Measurements from ENCODE around the gene CREB5. TPM values are rescaled to one million over a fixed set of nuclear protein-coding genes. Genes with fewer than 3 reads are reported as not detected.

CREB5 gene
- total RNA-seq, 8 experiments from 2014 or later, result 3.9 to 36.6 (median 12.8) TPM

GRCh38 chr7:28688651-28689050 is 276.3 kb downstream of the CREB5 start:
- peaks cover 10 to 19% of the 10 kb centered on the region in 2 donors for H3K4me1 ChIP-seq (replicated peaks in 1 of 2)
- WGBS, 10 experiments, result 0 to 100% (median 96%) methylated on average over 1 to 5 of the region's 5 CpGs; no CpG with 5 or more reads in 1 of the 10 experiments
- no peak overlapping the region for H3K4me3 ChIP-seq
- no peak overlapping the region for H3K27ac ChIP-seq
- peak in 2 of 8 experiments; percentile 7 to 19 for ATAC-seq (replicated peaks in 6 of 8)
- in situ Hi-C loops (cut with MboI; ENCODE audit: low pct_unique_long_range_greater_than_20kb in 2 of 9, low sequenced_read_pairs in 9 of 9, unreplicated experiment in 9 of 9), result no loop called here

- H3K4me3 ChIP-seq, result no peak overlapping the region
- in situ Hi-C loops (cut with MboI; ENCODE audit: low pct_unique_long_range_greater_than_20kb in 2 of 9, low sequenced_read_pairs in 9 of 9, unreplicated experiment in 9 of 9), result no loop called here
- peak; percentile 26 to 87 (median 82) for ATAC-seq (replicated peaks in 6 of 8)
- H3K4me1 ChIP-seq (replicated peaks in 1 of 2), result peaks cover 28 to 42% of the 10 kb centered on the region in 2 donors
- WGBS, 10 experiments, result 0 to 100% (median 27%) methylated on average over 1 to 5 of the region's 5 CpGs; no CpG with 5 or more reads in 1 of the 10 experiments
- peak overlapping the region in 1 of 2 donors; percentile 6 for H3K27ac ChIP-seq
Observed at GRCh38 chr7:28695300-28696295, 283.3 kb downstream of the CREB5 start.

GRCh38 chr7:28697913-28698563 is 285.7 kb downstream of the CREB5 start:
- in situ Hi-C loops (cut with MboI; ENCODE audit: low pct_unique_long_range_greater_than_20kb in 2 of 9, low sequenced_read_pairs in 9 of 9, unreplicated experiment in 9 of 9), result no loop called here
- ATAC-seq (replicated peaks in 6 of 8), result no peak
- Histone ChIP-seq H3K4me1 (replicated peaks in 1 of 2) (peaks cover 28 to 42% of the 10 kb centered on the region in 2 donors), H3K27ac (no peak overlapping the region), H3K4me3 (no peak overlapping the region)
- WGBS, 10 experiments, result 14 to 75% (median 66%) methylated on average over 2 to 6 of the region's 6 CpGs; no CpG with 5 or more reads in 1 of the 10 experiments

- peak in 6 of 8 experiments; percentile 38 to 80 (median 68) for ATAC-seq (replicated peaks in 6 of 8)
- no peak overlapping the region for H3K27ac ChIP-seq
- no peak overlapping the region for H3K4me3 ChIP-seq
- peaks cover 28 to 42% of the 10 kb centered on the region in 2 donors for H3K4me1 ChIP-seq (replicated peaks in 1 of 2)
- in situ Hi-C loops (cut with MboI; ENCODE audit: low pct_unique_long_range_greater_than_20kb in 2 of 9, low sequenced_read_pairs in 9 of 9, unreplicated experiment in 9 of 9), result no loop called here
- 2 to 100% (median 46%) methylated on average over 2 to 6 of the region's 6 CpGs for WGBS, 10 experiments
Observed at GRCh38 chr7:28698840-28699239, 286.5 kb downstream of the CREB5 start.

- ATAC-seq (replicated peaks in 6 of 8), result no peak
- H3K27ac ChIP-seq, result no peak overlapping the region
Observed at GRCh38 chr7:28700096-28700495, 287.8 kb downstream of the CREB5 start.

GRCh38 chr7:28700790-28701203 is 288.5 kb downstream of the CREB5 start:
- no peak overlapping the region for H3K27ac ChIP-seq
- in situ Hi-C loops (cut with MboI; ENCODE audit: low pct_unique_long_range_greater_than_20kb in 2 of 9, low sequenced_read_pairs in 9 of 9, unreplicated experiment in 9 of 9), result no loop called here
- H3K4me3 ChIP-seq, result no peak overlapping the region
- peak in 2 of 8 experiments; percentile 22 to 53 for ATAC-seq (replicated peaks in 6 of 8)
- H3K4me1 ChIP-seq (replicated peaks in 1 of 2), result peaks cover 17 to 32% of the 10 kb centered on the region in 2 donors
- 33 to 100% (median 100%) methylated on average over 1 to 3 of the region's 3 CpGs; no CpG with 5 or more reads in 3 of the 10 experiments for WGBS, 10 experiments

More at GRCh38 chr7:28700096-28700495, 287.8 kb downstream of the CREB5 start:
- in situ Hi-C loops (cut with MboI; ENCODE audit: low pct_unique_long_range_greater_than_20kb in 2 of 9, low sequenced_read_pairs in 9 of 9, unreplicated experiment in 9 of 9), result no loop called here
- 56 to 94% (median 77%) methylated on average over 2 to 7 of the region's 7 CpGs; no CpG with 5 or more reads in 2 of the 10 experiments for WGBS, 10 experiments
- peaks cover 24 to 39% of the 10 kb centered on the region in 2 donors for H3K4me1 ChIP-seq (replicated peaks in 1 of 2)
- no peak overlapping the region for H3K4me3 ChIP-seq

- no peak overlapping the region for H3K27ac ChIP-seq
- 13 to 83% (median 50%) methylated on average over 1 of the region's 1 CpG; no CpG with 5 or more reads in 3 of the 10 experiments for WGBS, 10 experiments
- peaks cover 12 to 26% of the 10 kb centered on the region in 2 donors for H3K4me1 ChIP-seq (replicated peaks in 1 of 2)
- no peak for ATAC-seq (replicated peaks in 6 of 8)
- no peak overlapping the region for H3K4me3 ChIP-seq
- in situ Hi-C loops (cut with MboI; ENCODE audit: low pct_unique_long_range_greater_than_20kb in 2 of 9, low sequenced_read_pairs in 9 of 9, unreplicated experiment in 9 of 9), result no loop called here
Observed at GRCh38 chr7:28701731-28702130, 289.4 kb downstream of the CREB5 start.

- Histone ChIP-seq H3K4me1 (replicated peaks in 1 of 2) (peaks cover 13 to 30% of the 10 kb centered on the region in 2 donors), H3K4me3 (no peak overlapping the region), H3K27ac (no peak overlapping the region)
- in situ Hi-C loops (cut with MboI; ENCODE audit: low pct_unique_long_range_greater_than_20kb in 2 of 9, low sequenced_read_pairs in 9 of 9, unreplicated experiment in 9 of 9), result no loop called here
- no peak for ATAC-seq (replicated peaks in 6 of 8)
- WGBS, 10 experiments, result 33 to 100% (median 92%) methylated on average over 1 to 4 of the region's 4 CpGs; no CpG with 5 or more reads in 1 of the 10 experiments
Observed at GRCh38 chr7:28702171-28702570, 289.9 kb downstream of the CREB5 start.

GRCh38 chr7:28703037-28703765 is 290.9 kb downstream of the CREB5 start:
- in situ Hi-C loops (cut with MboI; ENCODE audit: low pct_unique_long_range_greater_than_20kb in 2 of 9, low sequenced_read_pairs in 9 of 9, unreplicated experiment in 9 of 9), result no loop called here
- no peak for ATAC-seq (replicated peaks in 6 of 8)
- Histone ChIP-seq H3K27ac (no peak overlapping the region), H3K4me3 (no peak overlapping the region), H3K4me1 (replicated peaks in 1 of 2) (peaks cover 19 to 35% of the 10 kb centered on the region in 2 donors)
- WGBS, 10 experiments, result 78 to 100% (median 95%) methylated on average over 1 of the region's 1 CpG; no CpG with 5 or more reads in 2 of the 10 experiments

GRCh38 chr7:28704706-28705105 is 292.4 kb downstream of the CREB5 start:
- no peak overlapping the region for H3K4me3 ChIP-seq
- ATAC-seq (replicated peaks in 6 of 8), result no peak
- 63 to 100% (median 94%) methylated on average over 1 to 2 of the region's 3 CpGs; no CpG with 5 or more reads in 4 of the 10 experiments for WGBS, 10 experiments
- in situ Hi-C loops (cut with MboI; ENCODE audit: low pct_unique_long_range_greater_than_20kb in 2 of 9, low sequenced_read_pairs in 9 of 9, unreplicated experiment in 9 of 9), result no loop called here
- H3K4me1 ChIP-seq (replicated peaks in 1 of 2), result peaks cover 20 to 28% of the 10 kb centered on the region in 2 donors
- no peak overlapping the region for H3K27ac ChIP-seq

- Histone ChIP-seq H3K4me3 (no peak overlapping the region), H3K4me1 (replicated peaks in 1 of 2) (peaks cover 17 to 24% of the 10 kb centered on the region in 2 donors), H3K27ac (no peak overlapping the region)
- in situ Hi-C loops (cut with MboI; ENCODE audit: low pct_unique_long_range_greater_than_20kb in 2 of 9, low sequenced_read_pairs in 9 of 9, unreplicated experiment in 9 of 9), result no loop called here
- WGBS, 10 experiments, result 40 to 100% (median 92%) methylated on average over 1 to 2 of the region's 2 CpGs; no CpG with 5 or more reads in 1 of the 10 experiments
- ATAC-seq (replicated peaks in 6 of 8), result no peak
Observed at GRCh38 chr7:28705350-28705749, 293.0 kb downstream of the CREB5 start.

- Histone ChIP-seq H3K27ac (no peak overlapping the region), H3K4me3 (no peak overlapping the region), H3K4me1 (replicated peaks in 1 of 2) (peaks cover 22 to 24% of the 10 kb centered on the region in 2 donors)
- in situ Hi-C loops (cut with MboI; ENCODE audit: low pct_unique_long_range_greater_than_20kb in 2 of 9, low sequenced_read_pairs in 9 of 9, unreplicated experiment in 9 of 9), result no loop called here
- WGBS, 10 experiments, result 33 to 100% (median 100%) methylated on average over 1 of the region's 1 CpG; no CpG with 5 or more reads in 5 of the 10 experiments
- ATAC-seq (replicated peaks in 6 of 8), result no peak
Observed at GRCh38 chr7:28706584-28706983, 294.3 kb downstream of the CREB5 start.

Measured in motor neuron (in vitro differentiated cells).